Smooth muscle cell (in vitro differentiated cells): Measurements from ENCODE around the gene LSM14B. TPM values are rescaled to one million over a fixed set of nuclear protein-coding genes. Genes with fewer than 3 reads are reported as not detected.

Experiments
- DNase-seq: peaks from one replicate; lab custom pipeline; 2025; ENCODE audit not compliant: unreplicated experiment; lab: John Stamatoyannopoulos, UW
- H2AFZ ChIP-seq: fragments of 200-600 bp; sonication (generic); 2 replicates; pipeline ENCODE4 v1.6.0; 2016; ENCODE audit warnings: antibody characterized with exemption, low read depth, mild to moderate bottlenecking
- H3F3A ChIP-seq: fragments of 200-600 bp; sonication (generic); 2 replicates; pipeline ENCODE4 v1.6.0; 2017; ENCODE audit warnings: antibody characterized with exemption, low read depth
- H3K27ac ChIP-seq: fragments of 200-600 bp; sonication (generic); 2 replicates; pipeline ENCODE4 v1.5.1; 2016; ENCODE audit warnings: low read depth, mild to moderate bottlenecking
- H3K27me3 ChIP-seq: fragments of 200-600 bp; sonication (generic); 2 replicates; pipeline ENCODE4 v1.6.1; 2016; ENCODE audit warnings: low read depth, mild to moderate bottlenecking
- H3K36me3 ChIP-seq: fragments of 200-600 bp; sonication (generic); 2 replicates; pipeline ENCODE4 v1.5.1; 2016; ENCODE audit warnings: low read depth
- H3K4me1 ChIP-seq: fragments of 200-600 bp; sonication (generic); 2 replicates; pipeline ENCODE4 v1.5.1; 2016; ENCODE audit warnings: low read depth
- H3K4me2 ChIP-seq: fragments of 200-600 bp; sonication (generic); 2 replicates; pipeline ENCODE4 v1.6.0; 2016; ENCODE audit warnings: mild to moderate bottlenecking
- H3K4me3 ChIP-seq: fragments of 200-600 bp; sonication (generic); 2 replicates; pipeline ENCODE4 v1.5.1; 2016; ENCODE audit warnings: mild to moderate bottlenecking
- H3K79me2 ChIP-seq: fragments of 200-600 bp; sonication (generic); 2 replicates; pipeline ENCODE4 v1.6.0; 2016; ENCODE audit warnings: low read depth, mild to moderate bottlenecking
- H3K9ac ChIP-seq: fragments of 200-600 bp; sonication (generic); 2 replicates; pipeline ENCODE4 v1.6.0; 2016; ENCODE audit warnings: low read depth
- H3K9me3 ChIP-seq: fragments of 200-600 bp; sonication (generic); replicated peaks from 2 replicates; pipeline ENCODE4 v1.5.1; 2016; ENCODE audit warnings: low read depth
- H4K20me1 ChIP-seq: fragments of 200-600 bp; sonication (generic); 2 replicates; pipeline ENCODE4 v1.6.0; 2016; ENCODE audit warnings: low read depth
- CTCF ChIP-seq: fragments of 200-600 bp; sonication (generic); IDR thresholded peaks from 2 replicates; pipeline ENCODE4 v1.5.1; 2017; ENCODE audit warnings: borderline replicate concordance, mild to moderate bottlenecking, antibody characterized with exemption; ENCODE audit not compliant: insufficient read depth, poor library complexity, severe bottlenecking
- WGBS: methylation state at CpG from one replicate; pipeline ENCODE4 v1.1.7; 2016; ENCODE audit warnings: low lambda C conversion rate; 5-methylcytosine and 5-hydroxymethylcytosine counted together
- polyA plus RNA-seq: library from polyadenylated mRNA; unstranded; fragments of >200 nt; fragmentation: Nextera tagmentation; extraction: Ambion mirVana; gene quantifications from 2 replicates; pipeline ENCODE4 v1.2.1, GENCODE V29; 2016
- total RNA-seq: library from RNA; depleted of rRNA; stranded (reverse); fragments of >200 nt; gene quantifications from 2 replicates; pipeline ENCODE4 v1.2.3, GENCODE V29; 2014

Gene LSM14B
- total and polyA plus RNA-seq, 2 experiments from 2014 or later = 5.6 to 21.5 TPM

GRCh38 chr20:62157387-62158087 is 35.3 kb downstream of the LSM14B start:
- Histone ChIP-seq H3F3A (no peaks in the 10 kb centered on the region), H3K79me2 (peaks cover 41% of the 10 kb centered on the region), H3K9ac (no peak overlapping the region), H3K9me3 (no peaks in the 10 kb centered on the region), H3K4me3 (no peak overlapping the region), H3K4me2 (no peak overlapping the region), H2AFZ (no peak overlapping the region), H3K4me1 (no peaks in the 10 kb centered on the region), H3K27me3 (no peaks in the 10 kb centered on the region), H3K36me3 (no peaks in the 10 kb centered on the region), H3K27ac (no peak overlapping the region), H4K20me1 (peaks cover 83% of the 10 kb centered on the region)
- DNase-seq = no peak
- WGBS = 96% methylated on average over 25 of the region's 25 CpGs
- no peak for TF ChIP-seq CTCF

GRCh38 chr20:62158088-62158400 is 35.8 kb downstream of the LSM14B start:
- DNase-seq = no peak
- Histone ChIP-seq H3K27ac (no peak overlapping the region), H3K4me2 (no peak overlapping the region), H3K9ac (no peak overlapping the region), H3K36me3 (no peaks in the 10 kb centered on the region), H2AFZ (no peak overlapping the region), H3K9me3 (no peaks in the 10 kb centered on the region), H4K20me1 (peaks cover 78% of the 10 kb centered on the region), H3K4me3 (no peak overlapping the region), H3K79me2 (peaks cover 35% of the 10 kb centered on the region), H3K4me1 (no peaks in the 10 kb centered on the region), H3K27me3 (no peaks in the 10 kb centered on the region), H3F3A (no peaks in the 10 kb centered on the region)
- TF ChIP-seq CTCF = no peak
- whole genome bisulfite sequencing = 98% methylated on average over 12 of the region's 12 CpGs

GRCh38 chr20:62158541-62158940 is 36.3 kb downstream of the LSM14B start:
- Histone ChIP-seq H2AFZ (no peak overlapping the region), H3F3A (no peaks in the 10 kb centered on the region), H3K36me3 (no peaks in the 10 kb centered on the region), H3K27ac (no peak overlapping the region), H3K27me3 (no peaks in the 10 kb centered on the region), H3K4me3 (no peak overlapping the region), H3K4me2 (no peak overlapping the region), H3K9ac (no peak overlapping the region), H4K20me1 (peaks cover 73% of the 10 kb centered on the region), H3K79me2 (peaks cover 30% of the 10 kb centered on the region), H3K4me1 (no peaks in the 10 kb centered on the region), H3K9me3 (no peaks in the 10 kb centered on the region)
- 97% methylated on average over 22 of the region's 22 CpGs for WGBS
- DNase-seq = no peak
- TF ChIP-seq CTCF = no peak

GRCh38 chr20:62159052-62159451 is 36.8 kb downstream of the LSM14B start:
- no peak overlapping the region for H3K9ac ChIP-seq

More at GRCh38 chr20:62159052-62159451, 36.8 kb downstream of the LSM14B start:
- Histone ChIP-seq H3K9me3 (no peaks in the 10 kb centered on the region), H3K27me3 (no peaks in the 10 kb centered on the region), H3K4me3 (no peak overlapping the region), H2AFZ (no peak overlapping the region), H3K4me1 (no peaks in the 10 kb centered on the region), H4K20me1 (peaks cover 68% of the 10 kb centered on the region), H3F3A (no peaks in the 10 kb centered on the region), H3K4me2 (no peak overlapping the region), H3K27ac (no peak overlapping the region), H3K79me2 (peaks cover 25% of the 10 kb centered on the region), H3K36me3 (no peaks in the 10 kb centered on the region)
- TF ChIP-seq CTCF = no peak
- 98% methylated on average over 11 of the region's 11 CpGs for WGBS
- no peak for DNase-seq
